IMR-90 (cell line): ENCODE data around the gene AKAP6. TPM values are rescaled to one million over a fixed set of nuclear protein-coding genes. Genes with fewer than 3 reads are reported as not detected.

Source experiments
- ATAC-seq: fragments of 200-7000 bp; cut with Tn5 transposase; 2 replicates; pipeline ENCODE4 v1.9.1; 2020; ENCODE audit warnings: low read depth, mild to moderate bottlenecking, moderate library complexity
- BruUV-seq: library from RNA; stranded (reverse); fragments of 400-500 nt; replicated peaks from 2 replicates; lab custom pipeline; 2021; lab: Mats Ljungman, UMichigan
- CTCF ChIA-PET: fragments of 300-600 bp; formaldehyde crosslinking; extraction: SDS; loops from one replicate; lab custom pipeline; 2021; ENCODE audit warnings: antibody characterized with exemption; lab: Yijun Ruan, JAX
- POLR2A ChIA-PET: fragments of 300-600 bp; sonication (Branson Sonifier 250); formaldehyde crosslinking; loops from one replicate; lab custom pipeline; 2022; ENCODE audit warnings: antibody characterized with exemption; ENCODE audit not compliant: unreplicated experiment; lab: Charles Lee
- DNase-seq: peaks from one replicate; pipeline ENCODE4 v3.0.0; 2013
- H2AFZ ChIP-seq: replicated peaks from 2 replicates; pipeline ENCODE3; 2013; ENCODE audit warnings: low read length, mild to moderate bottlenecking; ENCODE audit not compliant: poor library complexity
- H2AK5ac ChIP-seq: 2 replicates; pipeline ENCODE4 v1.6.1; 2013; ENCODE audit warnings: low read depth, low read length, inconsistent platforms
- H2AK9ac ChIP-seq: replicated peaks from 2 replicates; pipeline ENCODE3; 2013; ENCODE audit warnings: mild to moderate bottlenecking, low read depth, low read length, moderate library complexity; ENCODE audit not compliant: poor library complexity
- H2BK120ac ChIP-seq: 2 replicates; pipeline ENCODE4 v1.6.1; 2013; ENCODE audit warnings: low read depth, low read length, inconsistent platforms
- H2BK15ac ChIP-seq: 3 replicates; pipeline ENCODE4 v1.6.1; 2013; ENCODE audit warnings: low read depth, low read length, inconsistent platforms
- H2BK20ac ChIP-seq: 2 replicates; pipeline ENCODE4 v1.6.1; 2013; ENCODE audit warnings: low read depth, mild to moderate bottlenecking, inconsistent platforms, low read length, moderate library complexity
- H2BK5ac ChIP-seq: 2 replicates; pipeline ENCODE4 v1.6.1; 2013; ENCODE audit warnings: mild to moderate bottlenecking, low read depth, low read length, inconsistent platforms; ENCODE audit not compliant: poor library complexity, severe bottlenecking
- H3K14ac ChIP-seq: replicated peaks from 2 replicates; pipeline ENCODE4 v1.6.1; 2013; ENCODE audit warnings: low read depth, low read length, inconsistent platforms
- H3K18ac ChIP-seq: 2 replicates; pipeline ENCODE4 v1.6.1; 2013; ENCODE audit warnings: low read depth, low read length, control low read depth
- H3K23ac ChIP-seq: 2 replicates; pipeline ENCODE4 v1.6.1; 2013; ENCODE audit warnings: low read depth, low read length, inconsistent platforms
- H3K27ac ChIP-seq: 2 replicates; pipeline ENCODE4 v1.5.1; 2013; ENCODE audit warnings: mild to moderate bottlenecking, control low read depth, low read length; ENCODE audit not compliant: insufficient read depth
- H3K27me3 ChIP-seq: 2 replicates; pipeline ENCODE4 v1.6.1; 2013; ENCODE audit warnings: low read length; ENCODE audit not compliant: control insufficient read depth, insufficient read depth
- H3K36me3 ChIP-seq: 2 replicates; pipeline ENCODE4 v1.6.1; 2013; ENCODE audit warnings: low read length, mixed read lengths; ENCODE audit not compliant: control insufficient read depth, insufficient read depth
- H3K4ac ChIP-seq: 2 replicates; pipeline ENCODE4 v1.6.1; 2013; ENCODE audit warnings: low read depth, low read length, inconsistent platforms
- H3K4me1 ChIP-seq: 2 replicates; pipeline ENCODE4 v1.6.1; 2013; ENCODE audit warnings: low read length, mixed read lengths; ENCODE audit not compliant: control insufficient read depth, insufficient read depth
- H3K4me2 ChIP-seq: 2 replicates; pipeline ENCODE4 v1.6.1; 2013; ENCODE audit warnings: low read depth, mild to moderate bottlenecking, control low read depth, low read length, moderate library complexity
- H3K4me3 ChIP-seq: 2 replicates; pipeline ENCODE4 v1.5.1; 2013; ENCODE audit warnings: low read depth, mild to moderate bottlenecking, control low read depth, low read length, moderate library complexity; ENCODE audit not compliant: insufficient read depth
- H3K56ac ChIP-seq: 2 replicates; pipeline ENCODE4 v1.6.1; 2013; ENCODE audit warnings: low read length, inconsistent platforms; ENCODE audit not compliant: insufficient read depth; ENCODE audit errors: extremely low read depth
- H3K79me1 ChIP-seq, 2 experiments: 2 replicates each; pipeline ENCODE4 v1.6.1; 2013; ENCODE audit warnings: low read length in 2 of 2, inconsistent platforms in 1 of 2, low read depth in 1 of 2
- H3K9ac ChIP-seq: 2 replicates; pipeline ENCODE4 v1.6.1; 2013; ENCODE audit warnings: low read depth, low read length, control low read depth
- H3K9me1 ChIP-seq: 2 replicates; pipeline ENCODE4 v1.6.1; 2013; ENCODE audit warnings: low read length, inconsistent platforms; ENCODE audit not compliant: insufficient read depth
- H3K9me3 ChIP-seq: 2 replicates; pipeline ENCODE4 v1.6.1; 2013; ENCODE audit warnings: low read length; ENCODE audit not compliant: control insufficient read depth, insufficient read depth
- H4K20me1 ChIP-seq: 2 replicates; pipeline ENCODE4 v1.6.1; 2013; ENCODE audit warnings: low read length, inconsistent platforms; ENCODE audit not compliant: insufficient read depth
- H4K5ac ChIP-seq: 2 replicates; pipeline ENCODE4 v1.6.1; 2013; ENCODE audit warnings: mild to moderate bottlenecking, low read depth, low read length, control low read depth
- H4K8ac ChIP-seq, 2 experiments: 2 replicates each; pipeline ENCODE4 v1.6.1; 2013; ENCODE audit warnings: low read depth in 2 of 2, low read length in 2 of 2, control low read depth in 1 of 2, inconsistent platforms in 1 of 2
- H4K91ac ChIP-seq: 2 replicates; pipeline ENCODE4 v1.6.1; 2013; ENCODE audit warnings: low read depth, low read length, inconsistent platforms; ENCODE audit not compliant: insufficient read depth
- BHLHE40 ChIP-seq: fragments of 150-350 bp; IDR thresholded peaks from 2 replicates; pipeline ENCODE4 v1.6.1; 2016; ENCODE audit warnings: mild to moderate bottlenecking, low read depth, low read length
- CEBPB ChIP-seq: IDR thresholded peaks from 2 replicates; pipeline ENCODE4 v1.6.1; 2012; ENCODE audit warnings: low read depth, low read length, improper control_type of control experiment
- CHD1 ChIP-seq: IDR thresholded peaks from 2 replicates; pipeline ENCODE4 v1.6.1; 2012; ENCODE audit warnings: low read depth, low read length, improper control_type of control experiment
- FOS ChIP-seq: fragments of 150-350 bp; IDR thresholded peaks from 2 replicates; pipeline ENCODE4 v1.6.1; 2016; ENCODE audit warnings: low read depth, low read length
- MXI1 ChIP-seq: IDR thresholded peaks from 2 replicates; pipeline ENCODE4 v1.6.1; 2012; ENCODE audit warnings: low read depth, mild to moderate bottlenecking, low read length, moderate library complexity, borderline replicate concordance
- NFE2L2 ChIP-seq: fragments of 150-350 bp; IDR thresholded peaks from 2 replicates; pipeline ENCODE4 v1.6.1; 2016; ENCODE audit warnings: low read depth, mild to moderate bottlenecking, low read length
- POLR2A ChIP-seq: IDR thresholded peaks from 2 replicates; pipeline ENCODE4 v1.6.1; 2012; ENCODE audit warnings: mild to moderate bottlenecking, low read depth, low read length
- RAD21 ChIP-seq: IDR thresholded peaks from 2 replicates; pipeline ENCODE4 v1.6.1; 2012; ENCODE audit warnings: low read length, improper control_type of control experiment
- RCOR1 ChIP-seq: IDR thresholded peaks from 2 replicates; pipeline ENCODE4 v1.6.1; 2012; ENCODE audit warnings: mild to moderate bottlenecking, low read length, improper control_type of control experiment; ENCODE audit not compliant: insufficient replicate concordance
- RFX5 ChIP-seq: IDR thresholded peaks from 2 replicates; pipeline ENCODE4 v1.8.0; 2012; ENCODE audit warnings: low read depth, mild to moderate bottlenecking, low read length, moderate library complexity
- SMC3 ChIP-seq: fragments of 150-350 bp; IDR thresholded peaks from 2 replicates; pipeline ENCODE4 v1.6.1; 2016; ENCODE audit warnings: low read depth, mild to moderate bottlenecking, antibody characterized with exemption, low read length, moderate library complexity
- WGBS, 2 experiments: methylation state at CpG; one replicate each; pipeline versions ENCODE4 v1.1.5 to v1.1.7; 2013; ENCODE audit warnings: missing lambda C conversion rate in 2 of 2; ENCODE audit not compliant: insufficient read length in 1 of 2; ENCODE audit errors: extremely low coverage in 2 of 2; 5-methylcytosine and 5-hydroxymethylcytosine counted together
- dilution Hi-C: fragments of 300-500 bp; cut with HindIII; formaldehyde crosslinking; loops from one replicate; pipeline ENCODE4 v1.14.3; 2018; ENCODE audit warnings: low sequenced_read_pairs; ENCODE audit not compliant: unreplicated experiment
- in situ Hi-C: fragments of 300-500 bp; cut with MboI; formaldehyde crosslinking; loops from 3 replicates; pipeline ENCODE4 v1.14.3; 2019; ENCODE audit warnings: low sequenced_read_pairs, inconsistent platforms, mixed read lengths
- intact Hi-C: fragments of 100-400 bp; cut with micrococcal nuclease; formaldehyde crosslinking; loops from 2 replicates; pipeline ENCODE4 v1.10.0; 2022
- polyA plus RNA-seq, 3 experiments: library from polyadenylated mRNA; depleted of rRNA; stranded (reverse); fragments of >200 nt; gene quantifications; 2 replicates each; pipeline ENCODE4 v1.2.3, GENCODE V29; 2012; ENCODE audit warnings: low replicate concordance in 1 of 3
- total RNA-seq: library from RNA; depleted of rRNA; stranded (reverse); fragments of >200 nt; gene quantifications from 2 replicates; pipeline ENCODE4 v1.2.3, GENCODE V29; 2012
- TF ChIP-seq, protein P1 (sequence below): conservative IDR thresholded peaks from 2 replicates; pipeline ENCODE4 v1.5.1; 2012; ENCODE audit warnings: mild to moderate bottlenecking, low read depth, low read length, improper control_type of control experiment

Gene AKAP6
- total and polyA plus RNA-seq, 2 of the 4 experiments (the other 2 are of a cell fraction) = 0.22 to 1.6 TPM

DNA sequence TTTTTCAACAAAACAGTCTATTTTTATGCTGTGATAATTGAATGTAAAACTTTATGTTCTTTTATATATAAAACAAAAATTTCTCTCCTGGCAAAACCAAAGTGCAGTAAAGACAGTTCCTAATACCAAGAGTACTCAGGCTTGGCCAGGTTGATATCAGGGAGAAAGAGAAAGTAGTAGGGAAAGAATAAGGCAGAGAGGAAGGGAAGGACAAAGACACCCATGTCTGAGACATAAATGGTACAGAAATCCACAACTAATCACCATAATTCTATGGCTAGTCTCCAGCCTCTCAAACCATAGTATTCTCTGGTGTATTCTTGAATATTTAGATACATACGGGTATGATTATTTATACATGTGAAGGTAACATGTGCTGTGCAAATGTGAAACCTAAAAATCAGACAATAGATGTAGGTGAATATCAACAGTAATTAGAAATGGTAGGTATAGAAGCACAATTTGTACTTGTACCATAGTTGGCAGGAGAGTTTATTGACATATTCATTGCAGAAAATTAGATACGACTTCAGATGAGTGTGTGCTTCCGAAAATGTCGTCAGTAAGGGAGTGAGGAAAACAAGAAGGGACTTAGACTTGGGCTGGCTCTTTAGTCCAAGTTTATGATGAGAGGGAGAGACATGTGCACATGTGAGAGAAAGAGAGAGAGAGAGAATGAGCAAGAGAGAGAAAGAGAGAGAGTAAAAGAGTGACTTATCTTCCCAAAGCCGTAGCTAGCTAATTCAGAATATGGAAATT lies 378.8 kb downstream of the AKAP6 start (continued):
- no peak for TF ChIP-seq CHD1
- TF ChIP-seq RCOR1 = no peak
- TF ChIP-seq NFE2L2 = no peak
- TF ChIP-seq FOS = no peak
- TF ChIP-seq SMC3 = no peak

DNA sequence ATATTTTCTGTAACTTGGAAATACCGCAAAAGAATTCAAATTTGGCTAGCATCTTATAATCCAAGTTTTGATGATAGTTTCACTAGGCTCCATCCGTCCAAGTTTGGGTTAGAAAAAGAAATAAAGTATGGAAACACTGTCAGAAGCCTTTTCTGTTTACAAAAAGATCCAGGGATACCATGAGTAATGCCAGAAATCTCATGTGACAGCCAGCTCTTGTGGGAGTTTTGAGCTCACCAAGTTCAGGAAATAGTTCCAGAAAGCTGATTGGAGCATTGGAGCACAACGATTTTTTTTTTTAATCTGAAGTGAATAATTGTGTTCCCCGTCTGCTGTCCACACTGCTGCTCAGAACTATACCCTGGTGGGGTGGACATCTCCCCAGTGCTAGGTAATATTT lies 379.9 kb downstream of the AKAP6 start:
- 0 out of 2 replicates have a peak overlapping the region, but pooled peaks have one; percentile 8 for H2BK20ac ChIP-seq
- no peak overlapping the region for H2AFZ ChIP-seq
- H2BK5ac ChIP-seq = no peak overlapping the region
- H3K9me3 ChIP-seq = no peaks in the 10 kb centered on the region
- no peak overlapping the region for H2BK15ac ChIP-seq
- H2AK5ac ChIP-seq = no peak overlapping the region
- no TSS peak for BruUV-seq
- H4K5ac ChIP-seq = no peak overlapping the region
- no peak overlapping the region for H3K9ac ChIP-seq
- H3K4me2 ChIP-seq = peak overlapping the region; percentile 68; the same call in 1 of the 2 replicates
- intact Hi-C loops (no loop called here), dilution Hi-C loops (no loop called here), in situ Hi-C loops (no loop called here)
- ATAC-seq (peak; percentile 57; the same call in 1 of the 2 replicates), DNase-seq (peak; percentile 77)
- no peak overlapping the region for H3K18ac ChIP-seq
- no peaks in the 10 kb centered on the region for H3K79me1 ChIP-seq
- H3K23ac ChIP-seq = no peak overlapping the region
- POLR2A ChIA-PET = no interaction called here
- H3K4me1 ChIP-seq = no peaks in the 10 kb centered on the region; the same call in 1 of the 2 replicates
- H4K20me1 ChIP-seq = no peaks in the 10 kb centered on the region
- H3K14ac ChIP-seq = no peak overlapping the region; the same call in 1 of the 2 replicates
- no peak overlapping the region for H4K91ac ChIP-seq
- WGBS, 2 experiments = no CpG with 5 or more reads among the region's 4 CpGs
- no peak overlapping the region for H2BK120ac ChIP-seq
- H2AK9ac ChIP-seq = no peak overlapping the region
- no peaks in the 10 kb centered on the region for H3K36me3 ChIP-seq
- H3K9me1 ChIP-seq = no peaks in the 10 kb centered on the region
- CTCF ChIA-PET = interaction anchor here (0.6 to 1.2 kb wide), 5 partner anchors 9 to 428 kb away, joined by 3 to 6 read pairs (median 4); no protein-coding TSS in a partner anchor
- no peak overlapping the region; the same call in 1 of the 2 replicates for H3K27ac ChIP-seq
- H3K4me3 ChIP-seq = no peak overlapping the region
- H4K8ac ChIP-seq = no peak overlapping the region
- TF ChIP-seq RCOR1 (no peak), POLR2A (no peak), MXI1 (no peak), RAD21 (no peak), BHLHE40 (no peak), RFX5 (no peak), SMC3 (no peak), CEBPB (no peak), NFE2L2 (no peak), CHD1 (no peak)
- TF ChIP-seq, protein P1, sequence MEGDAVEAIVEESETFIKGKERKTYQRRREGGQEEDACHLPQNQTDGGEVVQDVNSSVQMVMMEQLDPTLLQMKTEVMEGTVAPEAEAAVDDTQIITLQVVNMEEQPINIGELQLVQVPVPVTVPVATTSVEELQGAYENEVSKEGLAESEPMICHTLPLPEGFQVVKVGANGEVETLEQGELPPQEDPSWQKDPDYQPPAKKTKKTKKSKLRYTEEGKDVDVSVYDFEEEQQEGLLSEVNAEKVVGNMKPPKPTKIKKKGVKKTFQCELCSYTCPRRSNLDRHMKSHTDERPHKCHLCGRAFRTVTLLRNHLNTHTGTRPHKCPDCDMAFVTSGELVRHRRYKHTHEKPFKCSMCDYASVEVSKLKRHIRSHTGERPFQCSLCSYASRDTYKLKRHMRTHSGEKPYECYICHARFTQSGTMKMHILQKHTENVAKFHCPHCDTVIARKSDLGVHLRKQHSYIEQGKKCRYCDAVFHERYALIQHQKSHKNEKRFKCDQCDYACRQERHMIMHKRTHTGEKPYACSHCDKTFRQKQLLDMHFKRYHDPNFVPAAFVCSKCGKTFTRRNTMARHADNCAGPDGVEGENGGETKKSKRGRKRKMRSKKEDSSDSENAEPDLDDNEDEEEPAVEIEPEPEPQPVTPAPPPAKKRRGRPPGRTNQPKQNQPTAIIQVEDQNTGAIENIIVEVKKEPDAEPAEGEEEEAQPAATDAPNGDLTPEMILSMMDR = no peak
- H3K27me3 ChIP-seq = no peaks in the 10 kb centered on the region
- no peak overlapping the region for H3K56ac ChIP-seq
- no peak overlapping the region for H3K4ac ChIP-seq
